ENCODE results near the gene TYROBP.

The TYROBP gene

DNA sequence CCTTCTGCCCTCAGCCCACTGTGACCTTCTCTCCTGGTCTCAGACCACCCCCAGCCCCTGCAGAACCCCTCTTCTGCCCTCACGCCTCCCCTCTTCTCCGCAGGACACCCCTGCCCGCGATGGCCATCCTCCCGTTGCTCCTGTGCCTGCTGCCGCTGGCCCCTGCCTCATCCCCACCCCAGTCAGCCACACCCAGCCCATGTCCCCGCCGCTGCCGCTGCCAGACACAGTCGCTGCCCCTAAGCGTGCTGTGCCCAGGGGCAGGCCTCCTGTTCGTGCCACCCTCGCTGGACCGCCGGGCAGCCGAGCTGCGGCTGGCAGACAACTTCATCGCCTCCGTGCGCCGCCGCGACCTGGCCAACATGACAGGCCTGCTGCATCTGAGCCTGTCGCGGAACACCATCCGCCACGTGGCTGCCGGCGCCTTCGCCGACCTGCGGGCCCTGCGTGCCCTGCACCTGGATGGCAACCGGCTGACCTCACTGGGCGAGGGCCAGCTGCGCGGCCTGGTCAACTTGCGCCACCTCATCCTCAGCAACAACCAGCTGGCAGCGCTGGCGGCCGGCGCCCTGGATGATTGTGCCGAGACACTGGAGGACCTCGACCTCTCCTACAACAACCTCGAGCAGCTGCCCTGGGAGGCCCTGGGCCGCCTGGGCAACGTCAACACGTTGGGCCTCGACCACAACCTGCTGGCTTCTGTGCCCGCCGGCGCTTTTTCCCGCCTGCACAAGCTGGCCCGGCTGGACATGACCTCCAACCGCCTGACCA, 31.4 kb upstream of the TYROBP start:
- TF ChIP-seq, protein P1, sequence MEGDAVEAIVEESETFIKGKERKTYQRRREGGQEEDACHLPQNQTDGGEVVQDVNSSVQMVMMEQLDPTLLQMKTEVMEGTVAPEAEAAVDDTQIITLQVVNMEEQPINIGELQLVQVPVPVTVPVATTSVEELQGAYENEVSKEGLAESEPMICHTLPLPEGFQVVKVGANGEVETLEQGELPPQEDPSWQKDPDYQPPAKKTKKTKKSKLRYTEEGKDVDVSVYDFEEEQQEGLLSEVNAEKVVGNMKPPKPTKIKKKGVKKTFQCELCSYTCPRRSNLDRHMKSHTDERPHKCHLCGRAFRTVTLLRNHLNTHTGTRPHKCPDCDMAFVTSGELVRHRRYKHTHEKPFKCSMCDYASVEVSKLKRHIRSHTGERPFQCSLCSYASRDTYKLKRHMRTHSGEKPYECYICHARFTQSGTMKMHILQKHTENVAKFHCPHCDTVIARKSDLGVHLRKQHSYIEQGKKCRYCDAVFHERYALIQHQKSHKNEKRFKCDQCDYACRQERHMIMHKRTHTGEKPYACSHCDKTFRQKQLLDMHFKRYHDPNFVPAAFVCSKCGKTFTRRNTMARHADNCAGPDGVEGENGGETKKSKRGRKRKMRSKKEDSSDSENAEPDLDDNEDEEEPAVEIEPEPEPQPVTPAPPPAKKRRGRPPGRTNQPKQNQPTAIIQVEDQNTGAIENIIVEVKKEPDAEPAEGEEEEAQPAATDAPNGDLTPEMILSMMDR (IDR thresholded peaks at IDR 0.05): no peak
- H3K36me3 ChIP-seq: peaks cover 1 to 61% (median 37%) of the 10 kb centered on the region in 3 donors
- no peak for DNase-seq
- H3K27me3 ChIP-seq: no peaks in the 10 kb centered on the region
- H3K27ac ChIP-seq: no peak overlapping the region
- intact Hi-C loops (cut with DNase I; ENCODE audit: low total_unique reads): no loop called here
- H3K9me3 ChIP-seq: no peaks in the 10 kb centered on the region
- H3K4me3 ChIP-seq: no peak overlapping the region
- H3K4me1 ChIP-seq: peaks cover 0 to 39% (median 30%) of the 10 kb centered on the region in 4 donors

DNA sequence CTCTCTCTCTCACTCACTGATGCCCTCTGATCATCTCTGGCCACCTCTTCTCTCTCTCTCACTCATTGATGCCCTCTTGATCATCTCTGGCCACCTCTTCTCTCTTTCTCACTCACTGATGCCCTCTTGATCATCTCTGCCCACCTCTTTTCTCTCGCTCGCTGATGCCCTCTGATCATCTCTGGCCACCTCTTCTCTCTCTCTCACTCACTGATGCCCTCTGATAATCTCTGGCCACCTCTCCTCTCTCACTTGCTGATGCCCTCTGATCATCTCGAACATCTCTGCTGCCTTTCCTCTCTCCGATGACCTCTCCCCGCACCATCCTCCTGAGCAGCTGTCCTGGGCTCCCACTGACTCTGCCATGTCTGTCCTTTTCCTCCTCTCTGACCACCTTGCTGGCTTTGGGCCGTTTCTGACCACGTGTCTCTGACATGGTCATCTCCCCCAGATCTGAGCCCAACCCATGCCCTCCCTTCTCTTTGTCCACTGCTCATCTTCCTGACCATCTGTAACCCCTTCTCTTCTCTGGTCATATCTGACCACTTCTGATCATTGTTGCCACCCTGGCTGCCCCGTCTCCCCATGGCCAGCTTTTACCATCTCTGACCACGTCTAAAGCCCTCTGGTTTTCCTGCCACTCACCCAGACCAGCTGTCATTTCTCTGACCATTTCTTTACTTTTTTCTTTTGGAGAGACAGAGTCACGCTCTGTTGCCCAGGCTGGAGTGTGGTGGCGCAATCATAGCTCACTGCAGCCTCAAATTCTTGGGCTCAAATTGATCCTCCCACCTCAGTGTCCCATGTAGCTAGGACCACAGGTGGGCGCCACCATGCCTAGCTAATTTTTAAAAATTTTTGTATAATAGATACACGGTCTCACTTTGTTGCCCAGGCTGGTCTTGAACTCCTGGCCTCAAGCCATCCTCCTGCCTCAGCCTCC, 30.5 kb upstream of the TYROBP start:
- Histone ChIP-seq H3K4me3 (peak overlapping the region; percentile 84 to 88), H3K4me1 (peaks cover 0 to 39% (median 30%) of the 10 kb centered on the region in 4 donors), H3K27ac (peak overlapping the region in 1 of 2 donors; percentile 97), H3K9me3 (no peaks in the 10 kb centered on the region), H3K36me3 (peaks cover 0 to 52% (median 34%) of the 10 kb centered on the region in 3 donors), H3K27me3 (no peaks in the 10 kb centered on the region)
- DNase-seq: no peak
- intact Hi-C loops (cut with DNase I; ENCODE audit: low total_unique reads): no loop called here
- TF ChIP-seq, protein P1 (IDR thresholded peaks at IDR 0.05): no peak

DNA sequence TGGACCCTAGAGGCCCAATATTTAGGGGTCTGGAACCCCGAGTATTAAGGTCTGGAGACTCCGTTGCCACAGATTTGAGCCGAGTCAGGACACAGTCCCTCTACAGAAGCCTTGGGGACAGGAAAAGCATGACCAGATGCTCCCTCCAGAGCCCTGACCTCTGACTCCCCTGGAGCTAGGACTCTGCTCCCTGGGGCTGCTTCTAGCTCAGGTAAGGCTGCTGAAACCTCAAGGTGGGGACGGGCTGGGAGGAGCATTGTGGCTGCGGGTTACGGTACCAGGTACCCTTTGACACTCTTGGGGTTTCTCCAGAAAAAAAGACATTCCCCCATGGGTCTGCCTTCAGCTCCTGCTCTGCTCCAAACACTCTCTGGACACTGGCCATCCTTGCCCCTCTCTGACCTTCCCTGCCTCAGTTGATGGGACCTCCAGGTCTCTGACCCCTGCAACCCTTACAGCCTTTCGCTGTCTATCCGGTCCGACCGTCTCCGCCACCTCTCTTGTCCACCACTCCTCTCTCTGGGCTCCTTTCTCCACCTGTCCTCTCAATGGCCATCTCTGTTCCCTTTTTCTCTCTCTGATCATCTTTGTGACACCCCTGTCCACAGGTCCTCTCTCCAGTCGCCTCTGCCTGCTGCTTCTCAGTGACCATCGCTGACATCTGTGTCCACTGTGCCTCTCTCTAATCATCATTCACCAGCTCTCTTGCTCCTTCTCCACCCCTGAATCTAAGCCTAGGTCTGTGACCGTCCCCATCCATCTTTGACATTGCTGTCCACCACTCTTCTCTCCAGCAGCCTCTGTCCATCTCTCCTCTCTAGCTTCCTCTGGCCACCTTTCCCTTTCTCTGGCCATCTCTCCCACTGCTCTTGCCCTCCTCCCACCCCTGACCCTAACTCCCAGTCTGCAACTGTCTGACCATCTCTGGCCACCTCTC, 29.5 kb upstream of the TYROBP start:
- Histone ChIP-seq H3K27ac (peak overlapping the region; percentile 91 to 97), H3K4me1 (peaks cover 0 to 39% (median 30%) of the 10 kb centered on the region in 4 donors), H3K4me3 (peak overlapping the region; percentile 84 to 88), H3K9me3 (no peaks in the 10 kb centered on the region), H3K27me3 (no peaks in the 10 kb centered on the region), H3K36me3 (peaks cover 0 to 43% (median 31%) of the 10 kb centered on the region in 3 donors)
- intact Hi-C loops (cut with DNase I; ENCODE audit: low total_unique reads): no loop called here
- TF ChIP-seq, protein P1 (IDR thresholded peaks at IDR 0.05): no peak
- no peak for DNase-seq

DNA sequence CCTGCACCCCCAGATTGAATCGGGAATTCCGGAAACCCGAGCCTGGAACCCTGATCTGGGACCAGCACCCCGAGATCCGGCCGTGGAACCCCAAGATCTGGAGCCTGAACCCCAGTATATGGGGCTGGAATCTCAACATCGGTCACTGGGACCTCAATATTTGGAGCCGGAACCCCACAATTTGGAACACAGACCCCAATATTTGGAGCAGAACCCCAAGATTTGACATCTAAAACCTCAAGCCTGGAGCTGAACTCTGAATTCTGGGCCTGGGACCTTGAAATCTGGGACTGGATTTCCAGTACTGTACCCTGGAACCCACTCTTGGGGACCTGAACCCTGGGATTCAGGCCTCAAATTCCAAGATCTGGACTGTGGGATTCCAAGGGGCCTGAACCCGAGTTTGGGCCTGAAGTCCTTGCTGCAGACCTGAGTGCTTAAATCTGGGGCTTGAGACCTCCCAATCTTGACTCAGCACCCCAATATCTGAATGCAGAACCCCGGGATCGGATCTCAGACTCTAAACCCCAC, 28.7 kb upstream of the TYROBP start:
- Histone ChIP-seq H3K36me3 (peaks cover 0 to 34% (median 23%) of the 10 kb centered on the region in 3 donors), H3K27me3 (no peaks in the 10 kb centered on the region), H3K4me1 (peaks cover 0 to 42% (median 34%) of the 10 kb centered on the region in 4 donors), H3K9me3 (no peaks in the 10 kb centered on the region), H3K27ac (peak overlapping the region; percentile 91 to 97), H3K4me3 (peak overlapping the region; percentile 84 to 88)
- intact Hi-C loops (cut with DNase I; ENCODE audit: low total_unique reads): no loop called here
- TF ChIP-seq, protein P1 (IDR thresholded peaks at IDR 0.05): no peak
- DNase-seq: no peak
